GM12874 (cell line): ENCODE measurements around the gene EXOC3L1.

Experiments used
- TF ChIP-seq, protein P1 (sequence below): IDR thresholded peaks from 2 replicates; pipeline ENCODE4 v1.5.1; 2011; ENCODE audit warnings: low read depth, mild to moderate bottlenecking, control low read depth, low read length, moderate library complexity; ENCODE audit not compliant: insufficient read depth

The EXOC3L1 gene

DNA sequence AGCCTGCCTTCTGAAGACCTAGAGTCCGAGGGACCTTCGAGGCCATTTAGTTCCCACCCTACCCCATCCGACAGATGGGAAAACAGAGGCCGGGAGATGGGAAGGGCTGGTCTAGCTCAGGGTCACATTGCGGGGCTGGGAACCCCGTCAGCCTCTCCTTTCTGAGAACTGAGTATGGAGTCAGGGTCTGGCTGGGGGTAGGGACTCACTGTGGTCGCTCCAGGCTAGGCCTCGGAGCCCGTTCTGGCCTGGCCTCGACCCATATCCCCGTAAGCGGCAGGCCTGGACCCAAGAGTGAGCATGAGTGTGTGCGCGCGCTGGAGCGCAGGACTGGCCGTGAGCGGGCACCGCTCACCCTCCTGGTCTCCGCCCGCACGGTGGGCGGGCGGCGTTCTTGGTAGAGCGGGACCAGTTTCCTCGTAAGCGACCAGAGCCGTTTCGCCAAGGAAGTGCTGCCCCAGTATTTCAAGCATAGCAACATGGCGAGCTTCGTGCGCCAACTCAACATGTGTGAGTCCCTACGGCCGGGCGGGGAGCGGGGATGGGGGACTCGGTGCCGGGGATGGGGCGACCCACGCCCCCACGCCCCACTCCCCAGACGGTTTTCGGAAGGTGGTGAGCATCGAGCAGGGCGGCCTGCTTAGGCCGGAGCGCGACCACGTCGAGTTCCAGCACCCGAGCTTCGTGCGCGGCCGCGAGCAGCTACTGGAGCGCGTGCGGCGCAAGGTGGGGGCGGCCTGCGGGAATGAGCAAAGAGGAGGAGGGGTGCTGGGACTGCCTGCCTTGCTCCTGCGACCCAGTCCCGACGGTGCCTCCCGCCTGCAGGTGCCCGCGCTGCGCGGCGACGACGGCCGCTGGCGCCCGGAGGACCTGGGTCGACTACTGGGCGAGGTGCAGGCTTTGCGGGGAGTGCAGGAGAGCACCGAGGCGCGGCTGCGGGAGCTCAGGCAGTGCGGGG is 24.5 kb downstream of the EXOC3L1 start:
- TF ChIP-seq, protein P1, sequence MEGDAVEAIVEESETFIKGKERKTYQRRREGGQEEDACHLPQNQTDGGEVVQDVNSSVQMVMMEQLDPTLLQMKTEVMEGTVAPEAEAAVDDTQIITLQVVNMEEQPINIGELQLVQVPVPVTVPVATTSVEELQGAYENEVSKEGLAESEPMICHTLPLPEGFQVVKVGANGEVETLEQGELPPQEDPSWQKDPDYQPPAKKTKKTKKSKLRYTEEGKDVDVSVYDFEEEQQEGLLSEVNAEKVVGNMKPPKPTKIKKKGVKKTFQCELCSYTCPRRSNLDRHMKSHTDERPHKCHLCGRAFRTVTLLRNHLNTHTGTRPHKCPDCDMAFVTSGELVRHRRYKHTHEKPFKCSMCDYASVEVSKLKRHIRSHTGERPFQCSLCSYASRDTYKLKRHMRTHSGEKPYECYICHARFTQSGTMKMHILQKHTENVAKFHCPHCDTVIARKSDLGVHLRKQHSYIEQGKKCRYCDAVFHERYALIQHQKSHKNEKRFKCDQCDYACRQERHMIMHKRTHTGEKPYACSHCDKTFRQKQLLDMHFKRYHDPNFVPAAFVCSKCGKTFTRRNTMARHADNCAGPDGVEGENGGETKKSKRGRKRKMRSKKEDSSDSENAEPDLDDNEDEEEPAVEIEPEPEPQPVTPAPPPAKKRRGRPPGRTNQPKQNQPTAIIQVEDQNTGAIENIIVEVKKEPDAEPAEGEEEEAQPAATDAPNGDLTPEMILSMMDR: no peak

DNA sequence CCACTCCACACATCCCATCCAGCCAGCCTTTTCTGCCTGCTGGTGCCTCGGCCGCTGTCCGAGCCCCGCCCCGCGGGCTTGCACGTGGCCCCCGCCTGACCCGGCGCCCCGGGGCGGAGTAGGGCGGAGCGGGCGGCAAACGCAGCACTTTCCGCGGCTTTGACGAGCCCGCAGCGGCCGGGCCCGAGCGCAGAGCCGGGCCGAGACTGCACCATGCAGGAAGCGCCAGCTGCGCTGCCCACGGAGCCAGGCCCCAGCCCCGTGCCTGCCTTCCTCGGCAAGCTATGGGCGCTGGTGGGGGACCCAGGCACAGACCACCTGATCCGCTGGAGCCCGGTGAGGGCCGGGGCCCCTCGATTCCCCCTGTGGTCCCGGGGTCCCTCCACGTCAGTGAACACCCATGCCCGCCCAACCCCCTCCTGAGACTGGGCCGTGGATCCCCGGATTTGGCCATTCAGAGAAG is 25.3 kb downstream of the EXOC3L1 start, which contains the start of gene HSF4:
Gene HSF4, plus strand, starts transcription at position 147 of the 463 bp plus-strand sequence. Its CDS starts 67 bp downstream, at position 214.
- TF ChIP-seq, protein P1: no peak

DNA sequence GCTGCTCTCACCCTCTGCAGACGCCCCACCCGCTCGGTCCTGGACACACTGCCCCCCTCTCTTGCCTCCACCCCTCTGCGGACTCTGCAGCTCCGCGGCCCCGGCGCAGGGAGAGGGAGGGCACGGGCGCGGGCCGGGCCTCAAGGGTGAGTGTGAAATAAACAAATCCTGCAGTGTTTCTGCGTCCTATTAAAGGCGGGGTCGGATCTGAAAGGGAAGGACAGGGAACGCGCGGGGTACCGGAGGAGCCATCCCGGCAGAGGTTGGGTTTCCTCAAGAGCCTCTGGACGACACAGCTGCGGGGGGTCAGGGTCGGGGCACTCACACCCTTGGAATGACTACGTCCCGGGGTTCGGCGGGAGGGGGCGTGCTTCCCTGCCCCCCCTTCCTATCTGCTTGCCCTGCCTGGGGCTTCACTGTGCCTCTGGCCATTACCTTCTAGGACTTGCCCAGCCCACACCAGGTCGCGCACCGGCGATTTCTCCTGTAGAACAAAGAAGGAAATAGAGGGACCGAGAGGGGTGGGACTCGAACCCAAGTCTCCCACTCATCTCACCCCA is 25.9 kb downstream of the EXOC3L1 start:
- TF ChIP-seq, protein P1: no peak

DNA sequence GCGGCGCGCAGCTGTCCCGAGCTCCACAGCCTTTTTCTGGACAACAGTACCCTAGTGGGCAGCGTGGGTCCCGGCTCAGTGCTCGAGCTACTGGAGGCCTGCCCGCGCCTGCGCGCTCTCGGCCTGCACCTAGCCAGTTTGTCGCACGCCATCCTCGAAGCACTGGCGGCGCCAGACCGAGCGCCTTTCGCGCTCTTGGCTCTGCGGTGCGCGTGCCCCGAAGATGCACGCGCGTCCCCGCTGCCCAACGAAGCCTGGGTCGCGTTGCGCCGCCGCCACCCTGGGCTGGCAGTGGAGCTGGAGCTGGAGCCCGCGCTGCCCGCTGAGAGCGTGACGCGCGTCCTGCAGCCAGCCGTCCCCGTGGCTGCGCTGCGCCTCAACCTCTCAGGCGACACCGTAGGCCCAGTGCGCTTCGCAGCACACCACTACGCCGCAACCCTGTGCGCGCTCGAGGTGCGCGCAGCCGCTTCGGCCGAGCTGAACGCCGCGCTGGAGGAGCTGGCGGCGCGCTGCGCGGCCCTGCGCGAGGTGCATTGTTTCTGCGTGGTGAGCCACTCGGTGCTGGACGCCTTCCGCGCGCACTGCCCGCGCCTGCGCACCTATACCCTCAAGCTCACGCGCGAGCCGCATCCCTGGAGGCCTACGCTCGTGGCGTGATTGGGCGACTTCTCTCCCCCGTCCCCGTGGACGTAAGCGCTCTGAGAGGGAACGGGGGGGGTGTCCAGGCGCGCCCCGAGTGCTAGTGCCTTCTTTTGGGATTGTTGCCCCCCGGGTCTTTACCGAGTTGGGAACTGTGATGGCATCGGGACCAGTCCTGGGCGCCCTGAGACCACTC is 26.6 kb downstream of the EXOC3L1 start:
- TF ChIP-seq, protein P1: no peak

DNA sequence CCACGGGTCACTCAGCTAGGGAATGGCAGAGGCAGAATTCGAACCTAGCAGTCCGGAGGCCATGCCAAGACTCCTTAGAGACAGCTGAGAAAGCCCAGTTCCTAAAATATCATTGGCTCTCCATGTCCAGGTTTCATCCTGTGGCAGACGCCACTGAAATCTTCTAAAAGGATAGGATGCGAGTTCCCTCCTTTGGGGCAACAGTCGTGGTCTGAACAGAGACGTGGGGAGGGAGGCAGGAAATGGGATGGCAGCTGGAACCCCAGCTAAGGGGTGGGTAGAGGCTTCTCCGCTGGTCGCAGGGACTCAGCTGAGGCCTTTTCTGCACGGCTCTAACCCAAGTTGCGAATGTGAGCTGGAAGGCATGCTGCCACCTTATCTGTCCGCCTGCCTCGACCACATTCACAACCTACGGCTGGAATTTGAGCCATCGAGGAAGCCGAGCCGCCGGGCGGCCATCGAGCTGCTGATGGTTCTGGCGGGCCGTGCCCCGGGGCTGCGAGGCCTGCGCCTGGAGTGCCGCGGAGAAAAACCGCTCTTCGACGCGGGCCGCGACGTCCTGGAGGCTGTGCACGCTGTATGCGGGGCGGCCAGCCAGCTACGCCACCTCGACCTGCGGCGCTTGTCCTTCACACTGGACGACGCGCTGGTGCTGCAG is 27.3 kb downstream of the EXOC3L1 start:
- TF ChIP-seq, protein P1: no peak

DNA sequence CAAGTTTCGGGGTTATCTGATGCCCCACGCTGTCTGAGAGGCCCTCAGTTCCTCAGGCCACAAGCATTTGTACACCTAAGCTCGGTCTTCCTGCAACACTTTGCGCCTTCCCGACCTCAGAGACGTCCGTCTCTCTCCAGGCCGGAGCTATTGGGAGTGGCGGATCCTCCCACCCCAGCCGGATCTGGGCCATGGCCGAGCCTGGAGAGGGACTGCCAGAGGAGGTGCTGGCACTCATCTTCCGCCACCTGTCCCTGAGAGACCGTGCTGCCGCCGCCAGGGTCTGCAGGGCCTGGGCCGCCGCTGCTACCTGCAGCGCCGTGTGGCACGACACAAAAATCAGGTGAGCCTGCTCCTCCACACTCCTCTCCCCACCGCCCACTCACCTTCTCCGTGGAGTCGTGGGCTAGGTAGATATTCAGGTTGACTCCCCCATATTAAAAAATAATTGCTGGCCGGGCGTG is 28.3 kb downstream of the EXOC3L1 start:
- TF ChIP-seq, protein P1: no peak
